Fibroblast of lung (primary cell): ENCODE data around the gene NLGN1. TPM values are rescaled to one million over a fixed set of nuclear protein-coding genes. Genes with fewer than 3 reads are reported as not detected.

Source experiments
- DNase-seq, 2 donors: peaks; one replicate each; pipeline versions ENCODE4 v3.0.0 to v3.0.0-alpha.2; 2010; ENCODE audit warnings: low read depth in 2 of 2
- H2AFZ ChIP-seq: 2 replicates; pipeline ENCODE4 v1.5.1; 2012; ENCODE audit warnings: low read length, control low read depth, inconsistent platforms
- H3K27ac ChIP-seq: 2 replicates; pipeline ENCODE4 v1.5.1; 2011; ENCODE audit warnings: low read length, control low read depth; ENCODE audit not compliant: insufficient read depth
- H3K27me3 ChIP-seq: 2 replicates; pipeline ENCODE4 v1.5.1; 2011; ENCODE audit warnings: mild to moderate bottlenecking, low read length; ENCODE audit not compliant: control insufficient read depth, insufficient read depth
- H3K36me3 ChIP-seq: 2 replicates; pipeline ENCODE4 v1.5.1; 2011; ENCODE audit warnings: low read length; ENCODE audit not compliant: control insufficient read depth, insufficient read depth
- H3K4me1 ChIP-seq: 2 replicates; pipeline ENCODE4 v1.5.1; 2011; ENCODE audit warnings: low read length; ENCODE audit not compliant: control insufficient read depth, insufficient read depth; ENCODE audit errors: extremely low read depth
- H3K4me2 ChIP-seq: 2 replicates; pipeline ENCODE4 v1.5.1; 2011; ENCODE audit warnings: low read length, control low read depth; ENCODE audit not compliant: insufficient read depth; ENCODE audit errors: extremely low read depth
- H3K4me3 ChIP-seq, 4 experiments: fragments of 200-600 bp in 1 of 4; sonication (generic) in 1 of 4; replicated peaks in 1 of 4; 2 replicates each; pipeline ENCODE4 v1.5.1; 2011 to 2016; ENCODE audit warnings: low read length in 4 of 4, low read depth in 3 of 4, mild to moderate bottlenecking in 3 of 4, control low read depth in 2 of 4, inconsistent platforms in 1 of 4, mixed read lengths in 1 of 4; ENCODE audit not compliant: insufficient read depth in 1 of 4; ENCODE audit errors: control extremely low read depth in 1 of 4
- H3K79me2 ChIP-seq: 2 replicates; pipeline ENCODE4 v1.5.1; 2012; ENCODE audit warnings: mild to moderate bottlenecking, low read length, inconsistent platforms; ENCODE audit not compliant: control insufficient read depth, insufficient read depth
- H3K9ac ChIP-seq: 2 replicates; pipeline ENCODE4 v1.5.1; 2011; ENCODE audit warnings: mild to moderate bottlenecking, low read length, control low read depth; ENCODE audit not compliant: insufficient read depth
- H3K9me3 ChIP-seq: 2 replicates; pipeline ENCODE4 v1.5.1; 2012; ENCODE audit warnings: low read depth, low read length; ENCODE audit not compliant: control insufficient read depth, insufficient read depth
- H4K20me1 ChIP-seq: 2 replicates; pipeline ENCODE4 v1.5.1; 2011; ENCODE audit warnings: low read length; ENCODE audit not compliant: control insufficient read depth, insufficient read depth; ENCODE audit errors: extremely low read depth
- EZH2 ChIP-seq: IDR thresholded peaks from 2 replicates; pipeline ENCODE4 v1.5.1; 2012; ENCODE audit warnings: low read length, control low read depth, mild to moderate bottlenecking; ENCODE audit errors: missing control alignments
- polyA plus RNA-seq, 2 donors: library from polyadenylated mRNA; depleted of rRNA in 1 of 2; stranded (reverse) in 1 of 2; unstranded in 1 of 2; fragments of >200 nt; gene quantifications; 2 replicates each; pipeline ENCODE4 v1.2.1, GENCODE V29; 2011 to 2012; ENCODE audit warnings: missing spikeins in 1 of 2
- total RNA-seq: library from RNA; depleted of rRNA; stranded (reverse); fragments of >200 nt; gene quantifications from 2 replicates; pipeline ENCODE4 v1.2.1, GENCODE V29; 2014
- TF ChIP-seq, protein P1 (sequence below), 2 donors: IDR thresholded peaks in 1 of 2; conservative IDR thresholded peaks in 1 of 2; 1 replicate in 1 of 2; 2 replicates in 1 of 2; pipeline ENCODE4 v1.5.1; 2011 to 2012; ENCODE audit warnings: low read length in 2 of 2, control low read depth in 1 of 2, inconsistent platforms in 1 of 2, low read depth in 1 of 2, mild to moderate bottlenecking in 1 of 2

Gene NLGN1
- total and polyA plus RNA-seq, 2 donors (not counting 1 experiment from before 2014, with no cell fraction given) = 0.61 to 2.1 TPM

DNA sequence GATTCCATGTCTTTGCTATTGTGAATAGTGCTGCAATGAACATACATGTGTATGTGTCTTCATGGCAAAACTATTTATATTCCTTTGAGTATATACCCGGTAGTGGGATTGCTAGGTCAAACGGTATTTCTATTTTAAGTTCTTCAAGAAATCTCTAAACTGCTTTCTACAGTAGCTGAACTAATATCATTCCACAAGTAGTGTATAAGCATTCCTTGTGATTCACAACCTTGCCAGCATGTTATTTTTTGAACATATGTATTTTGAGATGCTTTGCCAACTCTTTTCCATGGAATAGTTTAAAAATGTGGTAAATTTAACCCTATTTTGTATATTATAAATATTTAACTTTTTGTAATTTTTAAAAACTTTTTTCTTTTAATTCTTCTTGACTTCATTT is 868.9 kb downstream of the NLGN1 start:
- no peak for DNase-seq
- H3K79me2 ChIP-seq = no peaks in the 10 kb centered on the region
- TF ChIP-seq, protein P1, sequence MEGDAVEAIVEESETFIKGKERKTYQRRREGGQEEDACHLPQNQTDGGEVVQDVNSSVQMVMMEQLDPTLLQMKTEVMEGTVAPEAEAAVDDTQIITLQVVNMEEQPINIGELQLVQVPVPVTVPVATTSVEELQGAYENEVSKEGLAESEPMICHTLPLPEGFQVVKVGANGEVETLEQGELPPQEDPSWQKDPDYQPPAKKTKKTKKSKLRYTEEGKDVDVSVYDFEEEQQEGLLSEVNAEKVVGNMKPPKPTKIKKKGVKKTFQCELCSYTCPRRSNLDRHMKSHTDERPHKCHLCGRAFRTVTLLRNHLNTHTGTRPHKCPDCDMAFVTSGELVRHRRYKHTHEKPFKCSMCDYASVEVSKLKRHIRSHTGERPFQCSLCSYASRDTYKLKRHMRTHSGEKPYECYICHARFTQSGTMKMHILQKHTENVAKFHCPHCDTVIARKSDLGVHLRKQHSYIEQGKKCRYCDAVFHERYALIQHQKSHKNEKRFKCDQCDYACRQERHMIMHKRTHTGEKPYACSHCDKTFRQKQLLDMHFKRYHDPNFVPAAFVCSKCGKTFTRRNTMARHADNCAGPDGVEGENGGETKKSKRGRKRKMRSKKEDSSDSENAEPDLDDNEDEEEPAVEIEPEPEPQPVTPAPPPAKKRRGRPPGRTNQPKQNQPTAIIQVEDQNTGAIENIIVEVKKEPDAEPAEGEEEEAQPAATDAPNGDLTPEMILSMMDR (conservative IDR thresholded peaks at IDR 0.05 in 1 of 2, IDR thresholded peaks at IDR 0.05 in 1 of 2; ENCODE audit: low read depth in 1 of 2, low read length in 2 of 2) = no peak
- no peak for TF ChIP-seq EZH2

DNA sequence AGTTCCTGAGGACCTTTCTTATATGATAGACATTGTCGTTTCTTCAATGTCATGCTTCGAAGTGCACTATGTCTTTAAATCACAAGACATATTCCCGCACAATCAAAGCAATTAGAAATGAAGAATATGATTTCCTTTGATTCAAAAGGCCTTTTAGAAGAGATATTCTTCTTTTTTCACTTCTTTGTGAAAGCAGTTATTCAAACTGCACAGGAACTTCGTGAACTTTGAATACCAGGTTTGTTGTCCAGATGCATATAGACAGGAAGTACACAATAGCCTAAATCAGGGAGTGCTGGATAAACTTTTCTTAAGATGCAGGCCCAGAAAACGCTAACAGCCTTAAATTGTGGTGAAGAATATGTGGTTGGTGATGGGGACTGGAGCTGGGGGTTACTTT is 870.5 kb downstream of the NLGN1 start:
- TF ChIP-seq, protein P1 (conservative IDR thresholded peaks at IDR 0.05 in 1 of 2, IDR thresholded peaks at IDR 0.05 in 1 of 2; ENCODE audit: low read depth in 1 of 2, low read length in 2 of 2) = no peak
- no peak for TF ChIP-seq EZH2
- no peak overlapping the region for H3K9ac ChIP-seq
- no peaks in the 10 kb centered on the region for H3K79me2 ChIP-seq
- no peak overlapping the region for H3K27ac ChIP-seq
- H3K4me1 ChIP-seq = no peaks in the 10 kb centered on the region
- H3K4me2 ChIP-seq = no peak overlapping the region
- H4K20me1 ChIP-seq = no peaks in the 10 kb centered on the region
- H3K27me3 ChIP-seq = no peaks in the 10 kb centered on the region
- no peak for DNase-seq
- H2AFZ ChIP-seq = no peak overlapping the region
- H3K9me3 ChIP-seq = no peaks in the 10 kb centered on the region
- no peak overlapping the region for H3K4me3 ChIP-seq
- no peaks in the 10 kb centered on the region for H3K36me3 ChIP-seq

More for the DNA sequence above, 868.9 kb downstream of the NLGN1 start:
- H2AFZ ChIP-seq = no peak overlapping the region
- H3K4me3 ChIP-seq = no peak overlapping the region
- no peak overlapping the region for H3K4me2 ChIP-seq
- H3K9ac ChIP-seq = no peak overlapping the region
- no peaks in the 10 kb centered on the region for H3K36me3 ChIP-seq
- H4K20me1 ChIP-seq = no peaks in the 10 kb centered on the region
- no peaks in the 10 kb centered on the region for H3K4me1 ChIP-seq
- H3K27me3 ChIP-seq = no peaks in the 10 kb centered on the region
- H3K9me3 ChIP-seq = no peaks in the 10 kb centered on the region
- no peak overlapping the region for H3K27ac ChIP-seq

DNA sequence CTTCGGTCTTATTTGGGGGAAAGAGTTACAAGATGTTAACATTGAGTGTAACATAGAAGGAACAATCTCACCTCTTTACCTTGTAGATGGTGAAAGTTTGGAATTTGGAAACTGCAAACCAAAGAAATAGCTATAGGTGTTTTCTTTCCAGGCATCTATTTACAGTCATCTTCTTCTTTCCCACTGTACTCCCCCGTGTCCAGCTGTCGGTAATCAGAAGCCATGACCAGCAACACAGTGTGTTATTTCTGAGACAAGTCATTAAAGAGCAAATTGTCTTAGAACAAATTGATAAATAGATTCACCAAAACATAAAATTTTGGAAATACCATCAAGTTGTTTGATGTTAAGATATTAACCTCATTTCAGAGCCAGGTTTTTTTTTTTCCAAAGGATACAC is 871.0 kb downstream of the NLGN1 start:
- H3K27me3 ChIP-seq = no peaks in the 10 kb centered on the region
- no peaks in the 10 kb centered on the region for H3K4me1 ChIP-seq
- no peak overlapping the region for H3K4me2 ChIP-seq
- H3K79me2 ChIP-seq = no peaks in the 10 kb centered on the region
- H3K36me3 ChIP-seq = no peaks in the 10 kb centered on the region
- H3K4me3 ChIP-seq = no peak overlapping the region
- H3K9me3 ChIP-seq = no peaks in the 10 kb centered on the region
- H3K9ac ChIP-seq = no peak overlapping the region
- no peak overlapping the region for H3K27ac ChIP-seq
- TF ChIP-seq EZH2 = no peak
- TF ChIP-seq, protein P1 (conservative IDR thresholded peaks at IDR 0.05 in 1 of 2, IDR thresholded peaks at IDR 0.05 in 1 of 2; ENCODE audit: low read depth in 1 of 2, low read length in 2 of 2) = no peak
- no peak overlapping the region for H2AFZ ChIP-seq
- DNase-seq = no peak
- no peaks in the 10 kb centered on the region for H4K20me1 ChIP-seq
